IMR-90 (cell line): ENCODE results near the gene PAEP. TPM values are rescaled to one million over a fixed set of nuclear protein-coding genes. Genes with fewer than 3 reads are reported as not detected.

Source experiments
- ATAC-seq: fragments of 200-7000 bp; cut with Tn5 transposase; 2 replicates; pipeline ENCODE4 v1.9.1; 2020; ENCODE audit warnings: low read depth, mild to moderate bottlenecking, moderate library complexity
- BruUV-seq: library from RNA; stranded (reverse); fragments of 400-500 nt; replicated peaks from 2 replicates; lab custom pipeline; 2021; lab: Mats Ljungman, UMichigan
- CTCF ChIA-PET: fragments of 300-600 bp; formaldehyde crosslinking; extraction: SDS; loops from one replicate; lab custom pipeline; 2021; ENCODE audit warnings: antibody characterized with exemption; lab: Yijun Ruan, JAX
- POLR2A ChIA-PET: fragments of 300-600 bp; sonication (Branson Sonifier 250); formaldehyde crosslinking; loops from one replicate; lab custom pipeline; 2022; ENCODE audit warnings: antibody characterized with exemption; ENCODE audit not compliant: unreplicated experiment; lab: Charles Lee
- DNase-seq: peaks from one replicate; pipeline ENCODE4 v3.0.0; 2013
- H2AFZ ChIP-seq: replicated peaks from 2 replicates; pipeline ENCODE3; 2013; ENCODE audit warnings: low read length, mild to moderate bottlenecking; ENCODE audit not compliant: poor library complexity
- H2AK5ac ChIP-seq: 2 replicates; pipeline ENCODE4 v1.6.1; 2013; ENCODE audit warnings: low read depth, low read length, inconsistent platforms
- H2AK9ac ChIP-seq: replicated peaks from 2 replicates; pipeline ENCODE3; 2013; ENCODE audit warnings: mild to moderate bottlenecking, low read depth, low read length, moderate library complexity; ENCODE audit not compliant: poor library complexity
- H2BK120ac ChIP-seq: 2 replicates; pipeline ENCODE4 v1.6.1; 2013; ENCODE audit warnings: low read depth, low read length, inconsistent platforms
- H2BK15ac ChIP-seq: 3 replicates; pipeline ENCODE4 v1.6.1; 2013; ENCODE audit warnings: low read depth, low read length, inconsistent platforms
- H2BK20ac ChIP-seq: 2 replicates; pipeline ENCODE4 v1.6.1; 2013; ENCODE audit warnings: low read depth, mild to moderate bottlenecking, inconsistent platforms, low read length, moderate library complexity
- H2BK5ac ChIP-seq: 2 replicates; pipeline ENCODE4 v1.6.1; 2013; ENCODE audit warnings: mild to moderate bottlenecking, low read depth, low read length, inconsistent platforms; ENCODE audit not compliant: poor library complexity, severe bottlenecking
- H3K14ac ChIP-seq: replicated peaks from 2 replicates; pipeline ENCODE4 v1.6.1; 2013; ENCODE audit warnings: low read depth, low read length, inconsistent platforms
- H3K18ac ChIP-seq: 2 replicates; pipeline ENCODE4 v1.6.1; 2013; ENCODE audit warnings: low read depth, low read length, control low read depth
- H3K23ac ChIP-seq: 2 replicates; pipeline ENCODE4 v1.6.1; 2013; ENCODE audit warnings: low read depth, low read length, inconsistent platforms
- H3K27ac ChIP-seq: 2 replicates; pipeline ENCODE4 v1.5.1; 2013; ENCODE audit warnings: mild to moderate bottlenecking, control low read depth, low read length; ENCODE audit not compliant: insufficient read depth
- H3K27me3 ChIP-seq: 2 replicates; pipeline ENCODE4 v1.6.1; 2013; ENCODE audit warnings: low read length; ENCODE audit not compliant: control insufficient read depth, insufficient read depth
- H3K36me3 ChIP-seq: 2 replicates; pipeline ENCODE4 v1.6.1; 2013; ENCODE audit warnings: low read length, mixed read lengths; ENCODE audit not compliant: control insufficient read depth, insufficient read depth
- H3K4ac ChIP-seq: 2 replicates; pipeline ENCODE4 v1.6.1; 2013; ENCODE audit warnings: low read depth, low read length, inconsistent platforms
- H3K4me1 ChIP-seq: 2 replicates; pipeline ENCODE4 v1.6.1; 2013; ENCODE audit warnings: low read length, mixed read lengths; ENCODE audit not compliant: control insufficient read depth, insufficient read depth
- H3K4me2 ChIP-seq: 2 replicates; pipeline ENCODE4 v1.6.1; 2013; ENCODE audit warnings: low read depth, mild to moderate bottlenecking, control low read depth, low read length, moderate library complexity
- H3K4me3 ChIP-seq: 2 replicates; pipeline ENCODE4 v1.5.1; 2013; ENCODE audit warnings: low read depth, mild to moderate bottlenecking, control low read depth, low read length, moderate library complexity; ENCODE audit not compliant: insufficient read depth
- H3K56ac ChIP-seq: 2 replicates; pipeline ENCODE4 v1.6.1; 2013; ENCODE audit warnings: low read length, inconsistent platforms; ENCODE audit not compliant: insufficient read depth; ENCODE audit errors: extremely low read depth
- H3K79me1 ChIP-seq, 2 experiments: 2 replicates each; pipeline ENCODE4 v1.6.1; 2013; ENCODE audit warnings: low read length in 2 of 2, inconsistent platforms in 1 of 2, low read depth in 1 of 2
- H3K9ac ChIP-seq: 2 replicates; pipeline ENCODE4 v1.6.1; 2013; ENCODE audit warnings: low read depth, low read length, control low read depth
- H3K9me1 ChIP-seq: 2 replicates; pipeline ENCODE4 v1.6.1; 2013; ENCODE audit warnings: low read length, inconsistent platforms; ENCODE audit not compliant: insufficient read depth
- H3K9me3 ChIP-seq: 2 replicates; pipeline ENCODE4 v1.6.1; 2013; ENCODE audit warnings: low read length; ENCODE audit not compliant: control insufficient read depth, insufficient read depth
- H4K20me1 ChIP-seq: 2 replicates; pipeline ENCODE4 v1.6.1; 2013; ENCODE audit warnings: low read length, inconsistent platforms; ENCODE audit not compliant: insufficient read depth
- H4K5ac ChIP-seq: 2 replicates; pipeline ENCODE4 v1.6.1; 2013; ENCODE audit warnings: mild to moderate bottlenecking, low read depth, low read length, control low read depth
- H4K8ac ChIP-seq, 2 experiments: 2 replicates each; pipeline ENCODE4 v1.6.1; 2013; ENCODE audit warnings: low read depth in 2 of 2, low read length in 2 of 2, control low read depth in 1 of 2, inconsistent platforms in 1 of 2
- H4K91ac ChIP-seq: 2 replicates; pipeline ENCODE4 v1.6.1; 2013; ENCODE audit warnings: low read depth, low read length, inconsistent platforms; ENCODE audit not compliant: insufficient read depth
- BHLHE40 ChIP-seq: fragments of 150-350 bp; IDR thresholded peaks from 2 replicates; pipeline ENCODE4 v1.6.1; 2016; ENCODE audit warnings: mild to moderate bottlenecking, low read depth, low read length
- CEBPB ChIP-seq: IDR thresholded peaks from 2 replicates; pipeline ENCODE4 v1.6.1; 2012; ENCODE audit warnings: low read depth, low read length, improper control_type of control experiment
- CHD1 ChIP-seq: IDR thresholded peaks from 2 replicates; pipeline ENCODE4 v1.6.1; 2012; ENCODE audit warnings: low read depth, low read length, improper control_type of control experiment
- FOS ChIP-seq: fragments of 150-350 bp; IDR thresholded peaks from 2 replicates; pipeline ENCODE4 v1.6.1; 2016; ENCODE audit warnings: low read depth, low read length
- MAFK ChIP-seq: IDR thresholded peaks from 2 replicates; pipeline ENCODE4 v1.6.1; 2012; ENCODE audit warnings: low read depth, low read length, improper control_type of control experiment
- MAZ ChIP-seq: IDR thresholded peaks from 2 replicates; pipeline ENCODE4 v1.6.1; 2012; ENCODE audit warnings: low read depth, mild to moderate bottlenecking, low read length, improper control_type of control experiment, moderate library complexity, borderline replicate concordance
- MXI1 ChIP-seq: IDR thresholded peaks from 2 replicates; pipeline ENCODE4 v1.6.1; 2012; ENCODE audit warnings: low read depth, mild to moderate bottlenecking, low read length, moderate library complexity, borderline replicate concordance
- NFE2L2 ChIP-seq: fragments of 150-350 bp; IDR thresholded peaks from 2 replicates; pipeline ENCODE4 v1.6.1; 2016; ENCODE audit warnings: low read depth, mild to moderate bottlenecking, low read length
- POLR2A ChIP-seq: IDR thresholded peaks from 2 replicates; pipeline ENCODE4 v1.6.1; 2012; ENCODE audit warnings: mild to moderate bottlenecking, low read depth, low read length
- RAD21 ChIP-seq: IDR thresholded peaks from 2 replicates; pipeline ENCODE4 v1.6.1; 2012; ENCODE audit warnings: low read length, improper control_type of control experiment
- RCOR1 ChIP-seq: IDR thresholded peaks from 2 replicates; pipeline ENCODE4 v1.6.1; 2012; ENCODE audit warnings: mild to moderate bottlenecking, low read length, improper control_type of control experiment; ENCODE audit not compliant: insufficient replicate concordance
- RFX5 ChIP-seq: IDR thresholded peaks from 2 replicates; pipeline ENCODE4 v1.8.0; 2012; ENCODE audit warnings: low read depth, mild to moderate bottlenecking, low read length, moderate library complexity
- SMC3 ChIP-seq: fragments of 150-350 bp; IDR thresholded peaks from 2 replicates; pipeline ENCODE4 v1.6.1; 2016; ENCODE audit warnings: low read depth, mild to moderate bottlenecking, antibody characterized with exemption, low read length, moderate library complexity
- WGBS, 2 experiments: methylation state at CpG; one replicate each; pipeline versions ENCODE4 v1.1.5 to v1.1.7; 2013; ENCODE audit warnings: missing lambda C conversion rate in 2 of 2; ENCODE audit not compliant: insufficient read length in 1 of 2; ENCODE audit errors: extremely low coverage in 2 of 2; 5-methylcytosine and 5-hydroxymethylcytosine counted together
- dilution Hi-C: fragments of 300-500 bp; cut with HindIII; formaldehyde crosslinking; loops from one replicate; pipeline ENCODE4 v1.14.3; 2018; ENCODE audit warnings: low sequenced_read_pairs; ENCODE audit not compliant: unreplicated experiment
- in situ Hi-C: fragments of 300-500 bp; cut with MboI; formaldehyde crosslinking; loops from 3 replicates; pipeline ENCODE4 v1.14.3; 2019; ENCODE audit warnings: low sequenced_read_pairs, inconsistent platforms, mixed read lengths
- intact Hi-C: fragments of 100-400 bp; cut with micrococcal nuclease; formaldehyde crosslinking; loops from 2 replicates; pipeline ENCODE4 v1.10.0; 2022
- polyA plus RNA-seq, 3 experiments: library from polyadenylated mRNA; depleted of rRNA; stranded (reverse); fragments of >200 nt; gene quantifications; 2 replicates each; pipeline ENCODE4 v1.2.3, GENCODE V29; 2012; ENCODE audit warnings: low replicate concordance in 1 of 3
- total RNA-seq: library from RNA; depleted of rRNA; stranded (reverse); fragments of >200 nt; gene quantifications from 2 replicates; pipeline ENCODE4 v1.2.3, GENCODE V29; 2012
- TF ChIP-seq, protein P1 (sequence below): fragments of 150-350 bp; IDR thresholded peaks from 2 replicates; pipeline ENCODE4 v1.6.1; 2016; ENCODE audit warnings: low read depth, mild to moderate bottlenecking, low read length, moderate library complexity, borderline replicate concordance
- TF ChIP-seq, protein P2 (sequence below): fragments of 150-350 bp; IDR thresholded peaks from 2 replicates; pipeline ENCODE4 v1.6.1; 2017; ENCODE audit warnings: mild to moderate bottlenecking, antibody characterized with exemption, low read length, low read depth
- TF ChIP-seq, protein P3 (sequence below): conservative IDR thresholded peaks from 2 replicates; pipeline ENCODE4 v1.5.1; 2012; ENCODE audit warnings: mild to moderate bottlenecking, low read depth, low read length, improper control_type of control experiment

The PAEP gene
- total and polyA plus RNA-seq, 2 of the 4 experiments (the other 2 are of a cell fraction), result not detected

DNA sequence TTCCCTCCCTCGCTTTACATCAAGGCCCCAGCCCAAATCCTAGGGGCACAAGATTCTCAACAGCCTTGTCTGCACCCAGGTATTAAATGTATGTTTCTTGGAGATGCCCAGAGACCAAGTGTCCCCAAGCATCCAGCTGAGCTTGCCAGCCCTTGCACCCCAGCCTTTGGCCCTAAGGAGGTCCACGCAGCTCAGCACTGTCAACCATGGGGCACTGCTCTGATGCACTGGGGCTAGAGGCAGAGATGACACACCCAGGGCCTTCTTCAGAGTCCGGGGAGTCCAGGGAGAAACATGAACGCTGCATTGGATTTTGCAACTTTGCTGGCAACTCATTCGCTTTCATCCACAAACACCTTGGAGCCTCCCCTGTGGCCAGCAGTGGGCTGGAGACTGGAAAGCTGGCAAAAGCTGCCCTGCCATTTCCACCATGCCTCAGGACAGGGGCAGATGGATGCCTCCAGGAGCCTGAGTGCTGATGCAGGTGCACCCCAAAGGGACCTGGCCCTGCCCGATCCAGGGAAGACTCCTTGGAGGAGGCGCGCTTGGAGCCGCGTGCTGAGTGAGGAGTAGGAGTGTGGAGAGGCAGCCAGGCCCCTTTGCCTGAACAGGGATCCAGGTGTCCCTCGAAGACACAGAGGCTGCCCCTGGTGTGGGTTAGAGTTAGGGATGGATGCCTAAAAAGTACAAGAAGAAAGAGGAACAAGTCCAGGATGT lies 19.3 kb downstream of the PAEP start:
- Histone ChIP-seq H2BK120ac (no peak overlapping the region), H2BK20ac (no peak overlapping the region), H3K56ac (no peak overlapping the region), H2AFZ (no peak overlapping the region), H3K36me3 (no peaks in the 10 kb centered on the region), H3K9me3 (no peaks in the 10 kb centered on the region), H4K91ac (no peak overlapping the region), H4K20me1 (no peaks in the 10 kb centered on the region), H3K4me3 (no peak overlapping the region), H3K9ac (no peak overlapping the region), H3K4me2 (no peak overlapping the region), H3K23ac (no peak overlapping the region), H3K4ac (no peak overlapping the region), H2BK15ac (no peak overlapping the region), H3K18ac (no peak overlapping the region), H2AK5ac (no peak overlapping the region), H3K27me3 (no peaks in the 10 kb centered on the region), H3K27ac (no peak overlapping the region), H3K9me1 (no peaks in the 10 kb centered on the region), H2BK5ac (no peak overlapping the region), H4K5ac (no peak overlapping the region), H3K14ac (no peak overlapping the region), H3K79me1 (no peaks in the 10 kb centered on the region), H3K4me1 (no peaks in the 10 kb centered on the region), H4K8ac (no peak overlapping the region), H2AK9ac (no peak overlapping the region)
- in situ Hi-C loops (no loop called here), dilution Hi-C loops (no loop called here), intact Hi-C loops (no loop called here)
- ATAC-seq, result no peak
- TF ChIP-seq SMC3, result no peak
- TF ChIP-seq, protein P1, sequence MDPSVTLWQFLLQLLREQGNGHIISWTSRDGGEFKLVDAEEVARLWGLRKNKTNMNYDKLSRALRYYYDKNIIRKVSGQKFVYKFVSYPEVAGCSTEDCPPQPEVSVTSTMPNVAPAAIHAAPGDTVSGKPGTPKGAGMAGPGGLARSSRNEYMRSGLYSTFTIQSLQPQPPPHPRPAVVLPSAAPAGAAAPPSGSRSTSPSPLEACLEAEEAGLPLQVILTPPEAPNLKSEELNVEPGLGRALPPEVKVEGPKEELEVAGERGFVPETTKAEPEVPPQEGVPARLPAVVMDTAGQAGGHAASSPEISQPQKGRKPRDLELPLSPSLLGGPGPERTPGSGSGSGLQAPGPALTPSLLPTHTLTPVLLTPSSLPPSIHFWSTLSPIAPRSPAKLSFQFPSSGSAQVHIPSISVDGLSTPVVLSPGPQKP, result no peak
- no peak for TF ChIP-seq MAFK
- TF ChIP-seq MXI1, result no peak
- TF ChIP-seq CEBPB, result no peak
- TF ChIP-seq, protein P2, sequence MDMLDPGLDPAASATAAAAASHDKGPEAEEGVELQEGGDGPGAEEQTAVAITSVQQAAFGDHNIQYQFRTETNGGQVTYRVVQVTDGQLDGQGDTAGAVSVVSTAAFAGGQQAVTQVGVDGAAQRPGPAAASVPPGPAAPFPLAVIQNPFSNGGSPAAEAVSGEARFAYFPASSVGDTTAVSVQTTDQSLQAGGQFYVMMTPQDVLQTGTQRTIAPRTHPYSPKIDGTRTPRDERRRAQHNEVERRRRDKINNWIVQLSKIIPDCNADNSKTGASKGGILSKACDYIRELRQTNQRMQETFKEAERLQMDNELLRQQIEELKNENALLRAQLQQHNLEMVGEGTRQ, result no peak
- no peak for TF ChIP-seq FOS
- no peak for TF ChIP-seq RCOR1
- TF ChIP-seq POLR2A, result no peak
- no peak for TF ChIP-seq MAZ
- TF ChIP-seq BHLHE40, result no peak
- TF ChIP-seq, protein P3, sequence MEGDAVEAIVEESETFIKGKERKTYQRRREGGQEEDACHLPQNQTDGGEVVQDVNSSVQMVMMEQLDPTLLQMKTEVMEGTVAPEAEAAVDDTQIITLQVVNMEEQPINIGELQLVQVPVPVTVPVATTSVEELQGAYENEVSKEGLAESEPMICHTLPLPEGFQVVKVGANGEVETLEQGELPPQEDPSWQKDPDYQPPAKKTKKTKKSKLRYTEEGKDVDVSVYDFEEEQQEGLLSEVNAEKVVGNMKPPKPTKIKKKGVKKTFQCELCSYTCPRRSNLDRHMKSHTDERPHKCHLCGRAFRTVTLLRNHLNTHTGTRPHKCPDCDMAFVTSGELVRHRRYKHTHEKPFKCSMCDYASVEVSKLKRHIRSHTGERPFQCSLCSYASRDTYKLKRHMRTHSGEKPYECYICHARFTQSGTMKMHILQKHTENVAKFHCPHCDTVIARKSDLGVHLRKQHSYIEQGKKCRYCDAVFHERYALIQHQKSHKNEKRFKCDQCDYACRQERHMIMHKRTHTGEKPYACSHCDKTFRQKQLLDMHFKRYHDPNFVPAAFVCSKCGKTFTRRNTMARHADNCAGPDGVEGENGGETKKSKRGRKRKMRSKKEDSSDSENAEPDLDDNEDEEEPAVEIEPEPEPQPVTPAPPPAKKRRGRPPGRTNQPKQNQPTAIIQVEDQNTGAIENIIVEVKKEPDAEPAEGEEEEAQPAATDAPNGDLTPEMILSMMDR, result no peak
- no peak for TF ChIP-seq RAD21
- no peak for TF ChIP-seq RFX5
- TF ChIP-seq NFE2L2, result no peak
- TF ChIP-seq CHD1, result no peak
- WGBS, 2 experiments, result 75% methylated on average over 6 of the region's 11 CpGs; no CpG with 5 or more reads in 1 of the 2 experiments
- POLR2A ChIA-PET, result no interaction called here
- BruUV-seq, result no TSS peak
- CTCF ChIA-PET, result no interaction called here
- DNase-seq, result no peak
